MM.1S (cell line): ENCODE measurements around the gene SURF6.

ENCODE experiments used
- EZH2 ChIP-seq: fragments of 300-600 bp; sonication (generic); optimal IDR thresholded peaks from 2 replicates; pipeline ENCODE3; 2017; ENCODE audit warnings: low read depth, mild to moderate bottlenecking, antibody characterized with exemption, low read length, mixed read lengths
- TF ChIP-seq, protein P1 (sequence below): fragments of 300-600 bp; sonication (generic); IDR thresholded peaks from 2 replicates; pipeline ENCODE4 v1.5.1; 2016; ENCODE audit warnings: antibody characterized with exemption, low read length, mixed read lengths

DNA sequence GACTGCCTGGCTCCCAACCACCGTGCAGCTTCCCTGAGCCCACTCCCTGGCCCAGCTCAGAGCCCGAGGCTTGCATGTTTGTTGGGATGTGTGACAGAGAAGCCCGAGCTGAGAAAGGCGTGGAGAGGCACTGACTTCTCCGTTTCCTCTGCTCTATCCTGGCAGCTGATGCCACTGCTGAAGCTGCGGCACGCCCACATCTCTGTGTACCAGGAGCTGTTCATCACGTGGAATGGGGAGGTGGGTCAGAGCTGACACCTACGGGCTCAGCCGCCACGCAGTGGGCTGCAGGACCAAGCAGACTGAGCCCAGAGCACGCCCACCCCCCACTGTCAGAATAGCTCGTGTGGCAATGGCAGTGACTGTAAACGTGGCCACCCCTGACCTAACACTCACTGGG, 49.5 kb upstream of the SURF6 start:
- TF ChIP-seq, protein P1, sequence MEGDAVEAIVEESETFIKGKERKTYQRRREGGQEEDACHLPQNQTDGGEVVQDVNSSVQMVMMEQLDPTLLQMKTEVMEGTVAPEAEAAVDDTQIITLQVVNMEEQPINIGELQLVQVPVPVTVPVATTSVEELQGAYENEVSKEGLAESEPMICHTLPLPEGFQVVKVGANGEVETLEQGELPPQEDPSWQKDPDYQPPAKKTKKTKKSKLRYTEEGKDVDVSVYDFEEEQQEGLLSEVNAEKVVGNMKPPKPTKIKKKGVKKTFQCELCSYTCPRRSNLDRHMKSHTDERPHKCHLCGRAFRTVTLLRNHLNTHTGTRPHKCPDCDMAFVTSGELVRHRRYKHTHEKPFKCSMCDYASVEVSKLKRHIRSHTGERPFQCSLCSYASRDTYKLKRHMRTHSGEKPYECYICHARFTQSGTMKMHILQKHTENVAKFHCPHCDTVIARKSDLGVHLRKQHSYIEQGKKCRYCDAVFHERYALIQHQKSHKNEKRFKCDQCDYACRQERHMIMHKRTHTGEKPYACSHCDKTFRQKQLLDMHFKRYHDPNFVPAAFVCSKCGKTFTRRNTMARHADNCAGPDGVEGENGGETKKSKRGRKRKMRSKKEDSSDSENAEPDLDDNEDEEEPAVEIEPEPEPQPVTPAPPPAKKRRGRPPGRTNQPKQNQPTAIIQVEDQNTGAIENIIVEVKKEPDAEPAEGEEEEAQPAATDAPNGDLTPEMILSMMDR, result no peak
- TF ChIP-seq EZH2, result no peak
